HUES64 (cell line): ENCODE results near the gene DKK3.

ENCODE experiments used
- H3K27ac ChIP-seq: 2 replicates; pipeline ENCODE4 v1.7.0; 2013; ENCODE audit warnings: low read depth, low read length, inconsistent platforms
- H3K27me3 ChIP-seq: 2 replicates; pipeline ENCODE4 v1.6.1; 2013; ENCODE audit warnings: mild to moderate bottlenecking, low read length; ENCODE audit not compliant: insufficient read depth
- H3K36me3 ChIP-seq: 2 replicates; pipeline ENCODE4 v1.6.1; 2013; ENCODE audit warnings: mild to moderate bottlenecking, low read length; ENCODE audit not compliant: insufficient read depth
- H3K4me1 ChIP-seq: 2 replicates; pipeline ENCODE4 v1.6.1; 2013; ENCODE audit warnings: mild to moderate bottlenecking, low read length, moderate library complexity; ENCODE audit not compliant: insufficient read depth
- H3K4me3 ChIP-seq: 2 replicates; pipeline ENCODE4 v1.5.1; 2013; ENCODE audit warnings: mild to moderate bottlenecking, low read length, moderate library complexity
- H3K9ac ChIP-seq: 2 replicates; pipeline ENCODE4 v1.6.1; 2013; ENCODE audit warnings: mild to moderate bottlenecking, low read depth, low read length
- H3K9me3 ChIP-seq: 2 replicates; pipeline ENCODE4 v1.6.1; 2013; ENCODE audit warnings: low read depth, low read length; ENCODE audit not compliant: insufficient read depth
- WGBS: fragments of 150-250, 120-280 bp; methylation state at CpG from one replicate; pipeline ENCODE4 v1.1.7; 2013; ENCODE audit warnings: missing lambda C conversion rate; 5-methylcytosine and 5-hydroxymethylcytosine counted together

The DKK3 gene

GRCh38 chr11:11971906-11972547 is 36.4 kb downstream of the DKK3 start:
- Histone ChIP-seq H3K9ac (no peak overlapping the region), H3K27me3 (no peaks in the 10 kb centered on the region), H3K27ac (no peak overlapping the region), H3K4me1 (peaks cover 16% of the 10 kb centered on the region; the same call in 1 of the 2 replicates), H3K9me3 (no peaks in the 10 kb centered on the region), H3K4me3 (no peak overlapping the region), H3K36me3 (no peaks in the 10 kb centered on the region)
- 86% methylated on average over 5 of the region's 5 CpGs for WGBS

- peaks cover 6% of the 10 kb centered on the region; the same call in 1 of the 2 replicates for H3K4me1 ChIP-seq
- no peaks in the 10 kb centered on the region for H3K36me3 ChIP-seq
- no peak overlapping the region for H3K9ac ChIP-seq
- H3K27me3 ChIP-seq: no peaks in the 10 kb centered on the region
- H3K27ac ChIP-seq: no peak overlapping the region
- H3K4me3 ChIP-seq: no peak overlapping the region
- H3K9me3 ChIP-seq: no peaks in the 10 kb centered on the region
- WGBS: 94% methylated on average over 2 of the region's 2 CpGs
Measured at GRCh38 chr11:11970556-11970955, 37.9 kb downstream of the DKK3 start.

- H3K36me3 ChIP-seq: no peaks in the 10 kb centered on the region
- H3K9ac ChIP-seq: no peak overlapping the region
- no peak overlapping the region for H3K27ac ChIP-seq
- H3K9me3 ChIP-seq: no peaks in the 10 kb centered on the region
- no peaks in the 10 kb centered on the region for H3K27me3 ChIP-seq
- H3K4me1 ChIP-seq: peaks cover 6% of the 10 kb centered on the region; the same call in 1 of the 2 replicates
- H3K4me3 ChIP-seq: no peak overlapping the region
- 93% methylated on average over 19 of the region's 19 CpGs for WGBS
Measured at GRCh38 chr11:11969380-11970215, 38.8 kb downstream of the DKK3 start.

GRCh38 chr11:11968511-11969280 is 39.7 kb downstream of the DKK3 start:
- no peaks in the 10 kb centered on the region for H3K9me3 ChIP-seq
- no peaks in the 10 kb centered on the region for H3K36me3 ChIP-seq
- WGBS: 89% methylated on average over 11 of the region's 11 CpGs
- no peak overlapping the region for H3K9ac ChIP-seq
- H3K4me1 ChIP-seq: peaks cover 6% of the 10 kb centered on the region; the same call in 1 of the 2 replicates
- no peaks in the 10 kb centered on the region for H3K27me3 ChIP-seq
- no peak overlapping the region for H3K27ac ChIP-seq
- H3K4me3 ChIP-seq: no peak overlapping the region

- Histone ChIP-seq H3K4me3 (no peak overlapping the region), H3K9me3 (no peaks in the 10 kb centered on the region), H3K9ac (no peak overlapping the region), H3K4me1 (no peaks in the 10 kb centered on the region), H3K27me3 (no peaks in the 10 kb centered on the region), H3K27ac (no peak overlapping the region), H3K36me3 (no peaks in the 10 kb centered on the region)
- WGBS: 95% methylated on average over 11 of the region's 11 CpGs
Measured at GRCh38 chr11:11967669-11968510, 40.5 kb downstream of the DKK3 start.

GRCh38 chr11:11966826-11967668 is 41.4 kb downstream of the DKK3 start:
- no peak overlapping the region for H3K4me3 ChIP-seq
- no peaks in the 10 kb centered on the region for H3K9me3 ChIP-seq
- H3K9ac ChIP-seq: no peak overlapping the region
- H3K36me3 ChIP-seq: no peaks in the 10 kb centered on the region
- no peak overlapping the region for H3K27ac ChIP-seq
- no peaks in the 10 kb centered on the region for H3K4me1 ChIP-seq
- WGBS: 74% methylated on average over 15 of the region's 15 CpGs
- H3K27me3 ChIP-seq: no peaks in the 10 kb centered on the region

GRCh38 chr11:11966354-11966741 is 42.1 kb downstream of the DKK3 start:
- WGBS: 94% methylated on average over 7 of the region's 7 CpGs
- no peaks in the 10 kb centered on the region for H3K9me3 ChIP-seq
- H3K9ac ChIP-seq: no peak overlapping the region
- no peak overlapping the region for H3K4me3 ChIP-seq
- no peaks in the 10 kb centered on the region for H3K4me1 ChIP-seq
- H3K27ac ChIP-seq: no peak overlapping the region
- no peaks in the 10 kb centered on the region for H3K36me3 ChIP-seq
- no peaks in the 10 kb centered on the region for H3K27me3 ChIP-seq

GRCh38 chr11:11965656-11966353 is 42.6 kb downstream of the DKK3 start:
- 0 out of 2 replicates have a peak, but pooled peaks cover 2% of the 10 kb centered on the region for H3K4me1 ChIP-seq
- 94% methylated on average over 10 of the region's 10 CpGs for WGBS

GRCh38 chr11:11965192-11965591 is 43.2 kb downstream of the DKK3 start:
- H3K27me3 ChIP-seq: no peaks in the 10 kb centered on the region
- no peak overlapping the region for H3K4me3 ChIP-seq
- H3K9ac ChIP-seq: no peak overlapping the region
- WGBS: 95% methylated on average over 3 of the region's 3 CpGs
- H3K4me1 ChIP-seq: 0 out of 2 replicates have a peak, but pooled peaks cover 2% of the 10 kb centered on the region
- H3K27ac ChIP-seq: no peak overlapping the region
- H3K9me3 ChIP-seq: no peaks in the 10 kb centered on the region
- no peaks in the 10 kb centered on the region for H3K36me3 ChIP-seq

More at GRCh38 chr11:11965656-11966353, 42.6 kb downstream of the DKK3 start:
- H3K9me3 ChIP-seq: no peaks in the 10 kb centered on the region
- H3K4me3 ChIP-seq: no peak overlapping the region
- H3K9ac ChIP-seq: no peak overlapping the region
- H3K27ac ChIP-seq: no peak overlapping the region
- no peaks in the 10 kb centered on the region for H3K27me3 ChIP-seq
- H3K36me3 ChIP-seq: no peaks in the 10 kb centered on the region
